A549 (cell line): ENCODE data around the gene HMGXB3. TPM values are rescaled to one million over a fixed set of nuclear protein-coding genes. Genes with fewer than 3 reads are reported as not detected.

Experiments used
- ATAC-seq, 2 experiments: fragments of 200-7000 bp in 1 of 2; fragments of >200 bp in 1 of 2; cut with Nextera tagmentation in 1 of 2; cut with Tn5 transposase in 1 of 2; 3 replicates each; pipeline versions ENCODE4 v1.8.0 to v1.9.1; 2018 to 2020; ENCODE audit warnings: mild to moderate bottlenecking in 1 of 2, moderate library complexity in 1 of 2
- CTCF ChIA-PET: fragments of 300-600 bp; sonication (Branson Sonifier 250); formaldehyde crosslinking; extraction: SDS; loops from one replicate; lab custom pipeline; 2021; ENCODE audit warnings: antibody characterized with exemption, inconsistent platforms; lab: Yijun Ruan, JAX
- POLR2A ChIA-PET: fragments of 350-600 bp; formaldehyde crosslinking; extraction: SDS; loops from one replicate; lab custom pipeline; 2021; ENCODE audit warnings: antibody characterized with exemption, inconsistent platforms; lab: Yijun Ruan, JAX
- DNase-seq, 2 experiments: peaks; one replicate each; pipeline versions ENCODE4 v3.0.0 to v3.0.0-alpha.2; 2011 to 2016; ENCODE audit warnings: low read depth in 1 of 2, low spot score in 1 of 2
- FAIRE-seq: peaks from 2 replicates; lab custom pipeline; 2011; peaks lifted over from hg19 to GRCh38; lab: Jason Lieb, UNC
- H3K27ac ChIP-seq, 2 experiments: fragments of >200 bp; sonication (Bioruptor Twin); formaldehyde crosslinking; 3 replicates each; pipeline ENCODE4 v1.5.1; 2016 to 2017
- H3K4me1 ChIP-seq: fragments of >200 bp; sonication (Bioruptor Twin); formaldehyde crosslinking; 3 replicates; pipeline ENCODE4 v1.6.1; 2016
- H3K4me2 ChIP-seq: fragments of >200 bp; sonication (Bioruptor Twin); formaldehyde crosslinking; 3 replicates; pipeline ENCODE4 v1.6.1; 2016
- H3K4me3 ChIP-seq: fragments of >200 bp; sonication (Bioruptor Twin); formaldehyde crosslinking; 3 replicates; pipeline ENCODE4 v1.5.1; 2016
- H3K9me3 ChIP-seq: fragments of >200 bp; sonication (Bioruptor Twin); formaldehyde crosslinking; 3 replicates; pipeline ENCODE4 v1.6.1; 2016
- BHLHE40 ChIP-seq: IDR thresholded peaks from 2 replicates; pipeline ENCODE4 v1.6.1; 2012; ENCODE audit warnings: low read depth, low read length, inconsistent platforms
- CBX8 ChIP-seq: fragments of 200-600 bp; sonication (generic); IDR thresholded peaks from 2 replicates; pipeline ENCODE4 v1.6.1; 2016
- CHD4 ChIP-seq: fragments of 200-600 bp; sonication (generic); IDR thresholded peaks from 2 replicates; pipeline ENCODE4 v1.6.1; 2016; ENCODE audit warnings: antibody characterized with exemption, mild to moderate bottlenecking, borderline replicate concordance
- EHF ChIP-seq: fragments of 250-450 bp; sonication (Bioruptor Pico); IDR thresholded peaks from 2 replicates; pipeline ENCODE4 v1.5.0; 2020; ENCODE audit warnings: mild to moderate bottlenecking
- EP300 ChIP-seq, 2 experiments: fragments of >200 bp; sonication (Bioruptor Twin); formaldehyde crosslinking; IDR thresholded peaks; 2 replicates in 1 of 2; 3 replicates in 1 of 2; pipeline ENCODE4 v1.6.1; 2016 to 2017
- ESRRA ChIP-seq: fragments of 150-350 bp; IDR thresholded peaks from 2 replicates; pipeline ENCODE4 v1.6.1; 2014; ENCODE audit warnings: mild to moderate bottlenecking, low read length, borderline replicate concordance
- FOSB ChIP-seq: fragments of 250-450 bp; sonication (Bioruptor Pico); IDR thresholded peaks from 2 replicates; pipeline ENCODE4 v1.5.0; 2020; ENCODE audit warnings: mild to moderate bottlenecking, moderate library complexity
- FOSL2 ChIP-seq, 2 experiments: fragments of 450-650 bp in 1 of 2; fragments of >200 bp in 1 of 2; sonication (Bioruptor Twin) in 1 of 2; formaldehyde crosslinking; IDR thresholded peaks; 2 replicates each; pipeline versions ENCODE4 v1.5.0 to v1.6.1; 2016 to 2020; ENCODE audit warnings: mild to moderate bottlenecking in 1 of 2, moderate library complexity in 1 of 2
- HEYL ChIP-seq: fragments of 250-450 bp; sonication (Bioruptor Pico); IDR thresholded peaks from 2 replicates; pipeline ENCODE4 v1.8.0; 2021; ENCODE audit warnings: mild to moderate bottlenecking, moderate library complexity
- HOXB13 ChIP-seq: fragments of 250-450 bp; sonication (Bioruptor Pico); IDR thresholded peaks from 2 replicates; pipeline ENCODE4 v1.5.0; 2020; ENCODE audit warnings: low read depth, mild to moderate bottlenecking, moderate library complexity
- HOXB5 ChIP-seq: fragments of 250-450 bp; sonication (Bioruptor Pico); IDR thresholded peaks from 2 replicates; pipeline ENCODE4 v1.5.0; 2020; ENCODE audit warnings: mild to moderate bottlenecking, moderate library complexity
- JUN ChIP-seq, 2 experiments: fragments of >200 bp; sonication (Bioruptor Twin); formaldehyde crosslinking; IDR thresholded peaks; 2 replicates in 1 of 2; 3 replicates in 1 of 2; pipeline ENCODE4 v1.6.1; 2016 to 2017
- KDM5A ChIP-seq: fragments of 200-600 bp; sonication (generic); IDR thresholded peaks from 2 replicates; pipeline ENCODE4 v1.6.1; 2016; ENCODE audit warnings: antibody characterized with exemption, mild to moderate bottlenecking
- NR3C1 ChIP-seq: fragments of >200 bp; sonication (Bioruptor Twin); formaldehyde crosslinking; IDR thresholded peaks from 3 replicates; pipeline ENCODE4 v1.6.1; 2017
- POLR2A ChIP-seq: IDR thresholded peaks from 2 replicates; pipeline ENCODE4 v1.6.1; 2012; ENCODE audit warnings: mild to moderate bottlenecking, low read length
- POLR2AphosphoS2 ChIP-seq: conservative IDR thresholded peaks from 2 replicates; pipeline ENCODE4 v1.6.1; 2012; ENCODE audit warnings: low read length, improper control_type of control experiment, inconsistent platforms
- RFX5 ChIP-seq: fragments of 450-650 bp; IDR thresholded peaks from 2 replicates; pipeline ENCODE4 v1.7.1; 2014; ENCODE audit warnings: antibody characterized with exemption, mild to moderate bottlenecking, moderate library complexity
- SMC3 ChIP-seq: fragments of >200 bp; sonication (Bioruptor Twin); formaldehyde crosslinking; IDR thresholded peaks from 3 replicates; pipeline ENCODE4 v1.6.1; 2018; ENCODE audit warnings: inconsistent platforms
- ZFP36 ChIP-seq: fragments of 450-650 bp; IDR thresholded peaks from 2 replicates; pipeline ENCODE4 v1.6.1; 2014; ENCODE audit warnings: borderline replicate concordance; ENCODE audit not compliant: partially characterized antibody
- ZSCAN20 ChIP-seq: fragments of 250-450 bp; sonication (Bioruptor Pico); IDR thresholded peaks from 2 replicates; pipeline ENCODE4 v1.8.0; 2022; ENCODE audit warnings: mild to moderate bottlenecking, moderate library complexity
- WGBS: methylation state at CpG from one replicate; pipeline ENCODE4 v1.1.6; 2017; ENCODE audit errors: missing lambda C conversion rate; 5-methylcytosine and 5-hydroxymethylcytosine counted together
- polyA plus RNA-seq, 4 experiments: library from polyadenylated mRNA; depleted of rRNA in 3 of 4; stranded (reverse); fragments of >200 nt; fragmentation: RNase III in 1 of 4; extraction: RNeasy Plus Mini Kit Qiagen cat#74134 plus additional on column Dnase treatment in 1 of 4; gene quantifications; 2 replicates in 3 of 4; 3 replicates in 1 of 4; pipeline ENCODE4 v1.2.3, GENCODE V29; 2011 to 2017
- TF ChIP-seq, protein P1 (sequence below): fragments of 200-600 bp; sonication (generic); IDR thresholded peaks from 2 replicates; pipeline ENCODE4 v1.6.1; 2016; ENCODE audit warnings: antibody characterized with exemption, mild to moderate bottlenecking, moderate library complexity
- TF ChIP-seq, protein P2 (sequence below): fragments of >200 bp; sonication (Bioruptor Twin); formaldehyde crosslinking; IDR thresholded peaks from 2 replicates; pipeline ENCODE4 v1.6.1; 2016

HMGXB3 gene
- polyA plus RNA-seq, 2 of the 4 experiments (the other 2 are of a cell fraction) = 20.5 to 34.1 TPM

DNA sequence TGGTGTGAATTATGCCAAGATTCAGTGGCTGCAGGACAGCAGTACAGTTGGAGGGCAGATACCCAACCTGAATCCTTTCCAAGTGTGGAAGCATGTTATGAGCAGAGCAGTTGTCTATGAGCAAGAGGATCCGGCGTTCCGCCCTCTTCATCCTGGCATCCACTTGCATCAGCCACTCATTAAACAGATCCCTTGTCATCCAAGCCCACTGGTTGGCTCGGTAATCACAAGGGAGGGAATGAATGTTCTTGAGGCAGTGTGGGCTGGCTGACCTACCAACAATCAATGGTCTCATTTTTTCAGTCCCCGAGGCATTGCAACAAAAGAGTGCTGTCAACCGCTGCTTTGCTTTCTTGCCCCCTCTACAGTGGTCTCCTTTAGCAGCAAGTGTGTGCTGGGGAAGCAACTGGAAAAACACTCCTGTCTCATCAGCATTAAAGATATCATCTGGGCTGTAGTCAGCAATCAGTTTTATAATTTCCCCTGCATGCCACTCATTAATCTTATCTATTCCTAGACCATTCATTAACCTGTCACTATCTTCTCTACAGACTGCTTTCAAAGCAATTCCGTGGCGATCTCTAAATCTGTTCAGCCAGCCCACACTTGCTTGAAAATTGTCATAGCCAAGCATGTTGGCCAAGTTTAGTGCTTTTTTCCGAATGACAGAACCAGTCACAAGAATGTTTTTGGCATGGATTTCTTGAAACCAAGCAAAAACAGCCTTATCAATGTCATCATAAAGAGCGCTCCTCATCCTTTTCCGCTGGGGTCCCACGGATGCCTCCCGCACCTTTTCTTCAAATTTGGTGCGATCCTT, 4.9 kb upstream of the HMGXB3 start:
- Histone ChIP-seq H3K9me3 (no peaks in the 10 kb centered on the region), H3K4me2 (no peak overlapping the region), H3K27ac (no peak overlapping the region), H3K4me1 (peaks cover 7% of the 10 kb centered on the region), H3K4me3 (no peak overlapping the region)
- ChIA-PET POLR2A (no interaction called here), CTCF (interaction anchor here (1.2 to 8.8 kb wide), 5 partner anchors 8 to 223 kb away, joined by 3 to 507 read pairs (median 4); no protein-coding TSS in a partner anchor)
- ATAC-seq = no peak
- no peak for FAIRE-seq
- 92% methylated on average over 14 of the region's 14 CpGs for whole genome bisulfite sequencing
- no peak for TF ChIP-seq EP300 (IDR thresholded peaks at IDR 0.05)
- no peak for TF ChIP-seq FOSL2 (IDR thresholded peaks at IDR 0.05)
- no peak for TF ChIP-seq FOSL2 (CRISPR knock-in tag; IDR thresholded peaks at IDR 0.05)
- no peak for TF ChIP-seq POLR2A
- TF ChIP-seq NR3C1 = no peak
- no peak for TF ChIP-seq ZSCAN20 (CRISPR knock-in tag)
- no peak for TF ChIP-seq BHLHE40
- TF ChIP-seq POLR2AphosphoS2 = no peak
- no peak for TF ChIP-seq CHD4
- no peak for TF ChIP-seq HOXB13 (CRISPR knock-in tag)
- TF ChIP-seq ESRRA = no peak
- DNase-seq = no peak

DNA sequence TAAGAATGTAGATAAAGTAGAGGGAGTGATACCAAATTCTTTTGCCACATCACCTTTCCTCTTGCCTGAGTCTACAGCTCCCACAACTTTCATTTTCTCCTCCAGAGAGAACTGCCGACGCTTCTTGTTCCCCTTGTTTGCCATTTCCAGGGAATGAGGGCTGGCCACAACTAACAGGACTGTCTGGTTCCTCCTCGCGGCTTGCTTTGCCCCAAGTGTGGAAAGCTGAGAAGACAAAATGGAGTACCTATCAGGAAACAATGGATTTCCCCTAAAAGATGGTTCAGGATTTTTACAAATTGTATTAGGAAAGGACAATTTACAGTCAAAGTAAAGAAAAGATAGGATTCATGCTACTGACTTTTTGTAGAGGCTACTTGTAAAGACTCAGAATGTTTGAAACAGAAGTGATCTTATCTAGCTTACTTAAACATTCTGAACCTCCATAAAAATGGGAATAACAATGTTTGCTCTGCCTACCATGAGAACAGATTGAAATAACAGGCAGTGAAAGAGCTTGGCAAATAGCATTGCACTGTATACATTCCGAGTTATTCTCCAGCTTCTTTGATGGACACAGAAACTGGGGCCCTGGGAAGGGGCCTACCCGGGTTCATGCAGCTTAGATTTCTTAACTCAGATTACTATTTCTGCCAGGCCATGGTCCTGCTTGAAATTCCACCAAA, 4.2 kb upstream of the HMGXB3 start:
- H3K4me3 ChIP-seq = no peak overlapping the region
- ChIA-PET CTCF (interaction anchor here (0.7 to 8.8 kb wide), 9 partner anchors 9 to 329 kb away, joined by 3 to 507 read pairs (median 4); partner anchors contain the start of gene SLC26A2), POLR2A (interaction anchor here (1.2 kb wide), 1 partner anchor 36 kb away, joined by 5 read pairs; the partner anchor contains the start of gene SLC26A2)
- H3K9me3 ChIP-seq = no peaks in the 10 kb centered on the region
- H3K27ac ChIP-seq = no peak overlapping the region
- ATAC-seq (no peak), FAIRE-seq (no peak), DNase-seq (no peak)
- no peak overlapping the region for H3K4me2 ChIP-seq
- TF ChIP-seq, protein P1, sequence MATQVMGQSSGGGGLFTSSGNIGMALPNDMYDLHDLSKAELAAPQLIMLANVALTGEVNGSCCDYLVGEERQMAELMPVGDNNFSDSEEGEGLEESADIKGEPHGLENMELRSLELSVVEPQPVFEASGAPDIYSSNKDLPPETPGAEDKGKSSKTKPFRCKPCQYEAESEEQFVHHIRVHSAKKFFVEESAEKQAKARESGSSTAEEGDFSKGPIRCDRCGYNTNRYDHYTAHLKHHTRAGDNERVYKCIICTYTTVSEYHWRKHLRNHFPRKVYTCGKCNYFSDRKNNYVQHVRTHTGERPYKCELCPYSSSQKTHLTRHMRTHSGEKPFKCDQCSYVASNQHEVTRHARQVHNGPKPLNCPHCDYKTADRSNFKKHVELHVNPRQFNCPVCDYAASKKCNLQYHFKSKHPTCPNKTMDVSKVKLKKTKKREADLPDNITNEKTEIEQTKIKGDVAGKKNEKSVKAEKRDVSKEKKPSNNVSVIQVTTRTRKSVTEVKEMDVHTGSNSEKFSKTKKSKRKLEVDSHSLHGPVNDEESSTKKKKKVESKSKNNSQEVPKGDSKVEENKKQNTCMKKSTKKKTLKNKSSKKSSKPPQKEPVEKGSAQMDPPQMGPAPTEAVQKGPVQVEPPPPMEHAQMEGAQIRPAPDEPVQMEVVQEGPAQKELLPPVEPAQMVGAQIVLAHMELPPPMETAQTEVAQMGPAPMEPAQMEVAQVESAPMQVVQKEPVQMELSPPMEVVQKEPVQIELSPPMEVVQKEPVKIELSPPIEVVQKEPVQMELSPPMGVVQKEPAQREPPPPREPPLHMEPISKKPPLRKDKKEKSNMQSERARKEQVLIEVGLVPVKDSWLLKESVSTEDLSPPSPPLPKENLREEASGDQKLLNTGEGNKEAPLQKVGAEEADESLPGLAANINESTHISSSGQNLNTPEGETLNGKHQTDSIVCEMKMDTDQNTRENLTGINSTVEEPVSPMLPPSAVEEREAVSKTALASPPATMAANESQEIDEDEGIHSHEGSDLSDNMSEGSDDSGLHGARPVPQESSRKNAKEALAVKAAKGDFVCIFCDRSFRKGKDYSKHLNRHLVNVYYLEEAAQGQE = no peak
- TF ChIP-seq HOXB5 (CRISPR knock-in tag) (no peak), FOSB (CRISPR knock-in tag) (no peak), POLR2A (no peak)
- 93% methylated on average over 6 of the region's 6 CpGs for WGBS
- peaks cover 7% of the 10 kb centered on the region for H3K4me1 ChIP-seq

DNA sequence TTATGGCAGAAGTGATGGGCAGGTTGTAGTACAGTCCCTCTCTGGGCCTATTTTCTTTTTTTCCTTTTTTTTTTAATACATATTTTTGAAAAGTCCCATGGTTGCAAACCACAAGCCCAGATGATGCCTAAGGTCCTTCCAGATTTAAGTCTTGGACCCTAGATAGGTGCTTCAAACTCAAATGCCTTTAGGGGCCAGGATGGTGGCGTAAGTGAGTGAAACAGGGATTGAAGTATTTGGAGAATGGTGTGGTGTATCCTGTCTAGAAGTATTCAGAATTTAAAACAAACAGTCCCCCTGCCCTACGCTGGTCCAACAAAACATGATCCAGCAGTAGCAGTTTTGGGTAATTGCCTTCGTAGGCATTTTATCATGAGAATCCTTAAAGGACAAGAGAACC, 2.3 kb upstream of the HMGXB3 start:
- peaks cover 20% of the 10 kb centered on the region for H3K4me1 ChIP-seq
- ATAC-seq = no peak
- TF ChIP-seq JUN (IDR thresholded peaks at IDR 0.05) = no peak
- TF ChIP-seq, protein P2, sequence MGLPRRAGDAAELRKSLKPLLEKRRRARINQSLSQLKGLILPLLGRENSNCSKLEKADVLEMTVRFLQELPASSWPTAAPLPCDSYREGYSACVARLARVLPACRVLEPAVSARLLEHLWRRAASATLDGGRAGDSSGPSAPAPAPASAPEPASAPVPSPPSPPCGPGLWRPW = no peak
- TF ChIP-seq, protein P1 = no peak
- TF ChIP-seq CBX8 = no peak
- no peak for TF ChIP-seq EP300 (IDR thresholded peaks at IDR 0.05)
- no peak for TF ChIP-seq FOSL2 (IDR thresholded peaks at IDR 0.05)
- no peak for TF ChIP-seq FOSL2 (CRISPR knock-in tag; IDR thresholded peaks at IDR 0.05)
- no peak for TF ChIP-seq ESRRA
- no peak for TF ChIP-seq ZFP36
- no peak for TF ChIP-seq KDM5A
- TF ChIP-seq EHF = no peak
- TF ChIP-seq HEYL = no peak
- no peak for TF ChIP-seq SMC3
- no peak for TF ChIP-seq CHD4
- TF ChIP-seq HOXB5 (CRISPR knock-in tag) = no peak
- no peak for TF ChIP-seq RFX5
- FAIRE-seq = no peak
- CTCF ChIA-PET = interaction anchor here (0.6 to 8.8 kb wide), 4 partner anchors 47 to 220 kb away, joined by 3 to 507 read pairs (median 28); no protein-coding TSS in a partner anchor
- no peak overlapping the region for H3K4me2 ChIP-seq
- no peak for DNase-seq
- no peak overlapping the region for H3K27ac ChIP-seq
- POLR2A ChIA-PET = no interaction called here
- no peak overlapping the region for H3K4me3 ChIP-seq
- 93% methylated on average over 3 of the region's 3 CpGs for WGBS
- H3K9me3 ChIP-seq = no peaks in the 10 kb centered on the region
